PC-3 (cell line): ENCODE data around the gene NUP210L.

Experiments
- CTCF ChIP-seq: fragments of 300-600 bp; sonication (generic); conservative IDR thresholded peaks from 2 replicates; pipeline ENCODE4 v1.5.1; 2017; ENCODE audit warnings: antibody characterized with exemption, low read depth, mild to moderate bottlenecking, low read length
- EZH2 ChIP-seq: fragments of 300-600 bp; sonication (generic); IDR thresholded peaks from one replicate; pipeline ENCODE4 v1.6.1; 2017; ENCODE audit warnings: antibody characterized with exemption, mild to moderate bottlenecking, low read length; ENCODE audit not compliant: unreplicated experiment
- EZH2phosphoT487 ChIP-seq: fragments of 300-600 bp; sonication (generic); IDR thresholded peaks from 2 replicates; pipeline ENCODE4 v1.6.1; 2018; ENCODE audit warnings: mild to moderate bottlenecking, antibody characterized with exemption, low read length, borderline replicate concordance

GRCh38 chr1:153968408-153968807, 186.5 kb downstream of the NUP210L start:
- TF ChIP-seq EZH2 (no peak), CTCF (no peak), EZH2phosphoT487 (no peak)
